Right cardiac atrium (tissue), 5 donors: ENCODE results near the gene CEACAM18. TPM values are rescaled to one million over a fixed set of nuclear protein-coding genes. Genes with fewer than 3 reads are reported as not detected.
"Not testable (repeated sequence)": the region's sequence is repeated elsewhere in the genome, so short reads cannot be mapped to it uniquely, and the experiment has no call there.

ENCODE experiments used
- ATAC-seq, 2 donors: fragments of 200-7000 bp; cut with Tn5 transposase; one replicate each; pipeline versions ENCODE4 v1.8.0 to v1.9.1; 2020; ENCODE audit warnings: moderate library complexity in 2 of 2, mild to moderate bottlenecking in 1 of 2
- DNase-seq, 3 donors: peaks; one replicate each; pipeline ENCODE4 v3.0.0-alpha.2; 2020
- H3K27ac ChIP-seq: one replicate; pipeline ENCODE4 v1.5.1; 2013; ENCODE audit warnings: mild to moderate bottlenecking, low read length, control low read depth, moderate library complexity
- H3K27me3 ChIP-seq: one replicate; pipeline ENCODE4 v1.6.1; 2013; ENCODE audit not compliant: control insufficient read depth, insufficient read depth
- H3K4me1 ChIP-seq: one replicate; pipeline ENCODE4 v1.6.1; 2013; ENCODE audit warnings: low read length; ENCODE audit not compliant: control insufficient read depth, insufficient read depth
- H3K4me3 ChIP-seq: one replicate; pipeline ENCODE4 v1.5.1; 2013; ENCODE audit warnings: low read length, control low read depth
- H3K9me3 ChIP-seq: one replicate; pipeline ENCODE4 v1.6.1; 2013; ENCODE audit warnings: low read length; ENCODE audit not compliant: control insufficient read depth
- WGBS: extraction: QIAGEN DNeasy Blood & Tissue Kit; methylation state at CpG from one replicate; pipeline ENCODE4 v1.1.7; 2013; 5-methylcytosine and 5-hydroxymethylcytosine counted together
- intact Hi-C, 4 donors: fragments of 100-400 bp; cut with DNase I; formaldehyde crosslinking; loops; one replicate each; pipeline versions ENCODE4 v1.11.0 to v1.14.0; 2022 to 2023
- polyA plus RNA-seq: library from polyadenylated mRNA; stranded (reverse); fragments of 200-250 nt; gene quantifications from one replicate; pipeline ENCODE4 v1.2.3, GENCODE V29; 2013
- total RNA-seq, 4 donors: library from RNA; stranded (reverse); fragmentation: NEBNext Ultra II Directional; extraction: Animal tissue kit (Norgen Biotek cat#: 25700); gene quantifications; one replicate each; pipeline ENCODE4 v1.2.1, GENCODE V29; 2021
- donor health status: healthy with polysubstance abuse.
- donor health status: DM: no; HTN: yes; CAD: no.
- donor health status: DM: no; HTN: no; CAD: no.
- donor health status: DM: no; HTN: yes; CAD: no; lungs with severe emphysema.
- donor health status: DM: yes; HTN: yes; CAD: no.

CEACAM18 gene
- total and polyA plus RNA-seq, 5 donors: not detected

DNA sequence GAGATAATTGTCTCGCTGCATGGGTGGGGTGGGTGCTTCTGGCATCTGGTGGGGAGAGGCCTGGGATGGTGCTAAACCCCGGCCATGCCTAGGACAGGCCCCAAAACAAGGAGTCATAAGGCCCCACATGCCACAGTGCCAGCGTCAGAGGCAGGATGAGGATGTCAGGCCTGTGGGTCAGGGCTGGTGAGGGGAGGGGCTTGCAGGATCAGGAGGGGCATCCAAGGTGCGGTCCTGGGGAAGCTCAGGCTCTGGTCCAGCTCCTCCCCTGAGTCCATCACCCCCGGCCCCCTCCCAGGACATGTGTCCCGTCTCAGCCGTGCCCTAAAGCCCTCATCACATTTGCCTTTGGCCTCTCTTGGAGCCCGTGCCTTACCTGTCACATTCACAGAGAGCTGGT, 22.6 kb downstream of the CEACAM18 start:
- WGBS: 64% methylated on average over 8 of the region's 8 CpGs

DNA sequence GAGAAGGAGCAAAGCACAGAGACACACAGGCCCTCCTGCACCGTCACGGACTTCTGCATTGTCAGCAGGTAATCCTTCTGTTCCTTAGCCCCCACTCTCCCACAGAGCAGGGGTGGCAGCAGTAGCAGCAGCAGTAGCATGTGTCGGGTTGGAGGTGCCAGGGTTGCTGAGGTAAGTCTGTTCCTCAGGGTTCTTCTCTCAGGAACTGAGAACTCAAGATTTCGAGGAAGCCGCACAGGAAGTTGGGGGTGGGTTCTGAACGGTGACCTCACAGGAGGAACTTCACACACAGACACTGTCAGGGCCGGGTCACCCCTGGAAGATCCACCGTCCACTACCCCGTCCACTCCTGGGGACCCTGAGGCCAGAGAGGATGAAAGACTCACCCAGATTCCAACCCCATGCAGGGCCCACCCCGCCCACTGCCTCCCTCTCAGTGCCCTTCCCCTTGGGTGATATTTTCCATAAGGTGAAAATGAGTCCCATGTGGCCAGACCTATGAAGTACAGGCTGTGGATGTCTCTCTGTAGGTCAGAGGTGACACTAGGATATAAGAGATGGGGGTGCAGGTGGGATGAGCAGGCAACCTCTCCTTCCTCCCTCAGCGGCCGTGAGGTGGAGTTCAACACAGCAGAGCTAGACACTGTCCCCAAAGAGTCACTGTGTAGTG, 23.4 kb downstream of the CEACAM18 start, which contains the start of gene SIGLEC12:
TSS of gene SIGLEC12 (minus strand) at position 207 of the 670 bp plus-strand sequence. CDS start at position 140, 67 bp downstream.
- H3K9me3 ChIP-seq: no peaks in the 10 kb centered on the region
- no peaks in the 10 kb centered on the region for H3K4me1 ChIP-seq
- no peaks in the 10 kb centered on the region for H3K27me3 ChIP-seq
- ATAC-seq (peak; percentile 42 to 44), DNase-seq (peak; percentile 27 to 69 (median 62))
- no peak within 1 kb of the TSS for H3K27ac ChIP-seq
- H3K4me3 ChIP-seq: no peak within 1 kb of the TSS
- WGBS: 63% methylated on average over 12 of the region's 12 CpGs
- intact Hi-C loops: no loop called here

More for the DNA sequence above, 22.6 kb downstream of the CEACAM18 start:
- H3K4me3 ChIP-seq, H3K4me1 ChIP-seq, intact Hi-C loops, H3K9me3 ChIP-seq, H3K27me3 ChIP-seq, H3K27ac ChIP-seq, DNase-seq: not testable (repeated sequence)
- ATAC-seq: peak in 1 of 2 donors; percentile 12

DNA sequence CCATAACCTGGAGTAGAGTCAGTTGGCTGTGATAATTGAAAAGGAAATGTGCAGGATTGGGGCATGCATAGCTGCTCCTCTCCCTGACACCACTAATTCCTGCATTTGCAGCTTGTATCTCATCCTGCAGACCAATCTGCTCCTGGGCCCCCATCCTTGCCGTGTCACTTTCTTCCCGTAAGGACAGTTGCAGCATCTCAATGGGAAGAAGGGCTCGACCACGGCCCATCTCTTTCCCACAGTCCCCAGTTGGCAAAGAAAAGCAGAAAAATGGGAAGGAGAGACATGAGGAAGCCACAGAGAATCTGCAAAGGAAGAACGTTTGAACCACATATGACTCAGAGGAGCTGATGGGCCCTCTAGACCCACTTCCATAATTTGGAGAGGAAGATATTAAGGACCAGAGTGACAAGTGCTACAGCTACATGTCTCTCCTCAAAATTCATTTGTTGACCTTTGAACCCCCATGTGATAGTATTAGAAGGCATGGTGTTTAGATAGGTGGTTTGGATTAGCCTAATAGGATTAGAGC, 25.0 kb downstream of the CEACAM18 start:
- Histone ChIP-seq H3K4me3 (no peak overlapping the region), H3K27ac (no peak overlapping the region), H3K27me3 (no peaks in the 10 kb centered on the region), H3K4me1 (no peaks in the 10 kb centered on the region), H3K9me3 (no peaks in the 10 kb centered on the region)
- intact Hi-C loops: no loop called here
- 76% methylated on average over 5 of the region's 5 CpGs for WGBS
- ATAC-seq (no peak), DNase-seq (no peak)

DNA sequence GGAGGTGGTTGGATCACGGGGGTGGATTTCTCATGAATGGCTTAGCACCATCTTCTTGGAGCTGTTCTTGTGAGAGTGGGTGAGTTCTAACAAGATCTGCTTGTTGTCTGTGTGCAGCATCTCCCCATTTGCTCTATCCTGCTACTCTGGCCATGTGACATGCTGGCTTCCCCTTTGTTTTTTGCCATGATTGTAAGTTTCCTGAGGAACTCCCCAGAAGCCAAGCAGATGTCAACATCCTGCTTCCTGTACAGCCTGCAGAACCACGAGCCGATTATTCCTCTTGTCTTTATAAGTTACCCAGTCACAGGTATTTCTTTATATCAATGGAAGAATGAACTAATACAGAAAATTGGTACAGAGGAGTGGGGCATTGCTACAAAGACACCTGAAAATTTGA, 25.6 kb downstream of the CEACAM18 start:
- Histone ChIP-seq H3K27ac (no peak overlapping the region), H3K27me3 (no peaks in the 10 kb centered on the region)
- 48% methylated on average over 3 of the region's 3 CpGs for WGBS

DNA sequence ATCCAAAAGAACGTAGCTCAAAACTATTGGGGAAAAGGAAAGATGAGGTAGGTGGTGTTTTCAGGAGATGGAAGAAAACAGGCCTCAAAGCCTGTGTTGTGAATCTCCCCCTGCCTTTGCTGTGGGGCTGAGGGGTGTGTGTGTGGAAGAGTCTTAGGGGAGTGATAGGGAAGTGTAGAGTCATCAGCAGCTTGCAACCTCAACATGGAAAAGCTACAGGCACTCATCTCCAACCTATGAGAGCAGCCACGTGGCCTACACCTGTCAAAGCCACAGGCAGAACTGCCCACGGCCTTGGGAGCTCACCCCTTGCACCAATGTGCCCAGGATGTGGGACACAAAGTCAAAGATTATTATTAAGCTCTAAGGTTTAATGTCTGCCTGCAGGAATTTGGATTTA, 27.6 kb downstream of the CEACAM18 start:
- 34% methylated on average over 3 of the region's 3 CpGs for WGBS
- H3K27ac ChIP-seq: no peak overlapping the region
- H3K4me1 ChIP-seq: no peaks in the 10 kb centered on the region
- intact Hi-C loops: no loop called here
- H3K27me3 ChIP-seq: no peaks in the 10 kb centered on the region
- ATAC-seq: no peak
- no peak for DNase-seq
- H3K9me3 ChIP-seq: no peaks in the 10 kb centered on the region
- H3K4me3 ChIP-seq: no peak overlapping the region

More for the DNA sequence above, 25.6 kb downstream of the CEACAM18 start:
- ATAC-seq: no peak
- DNase-seq: no peak
- intact Hi-C loops: no loop called here
- no peaks in the 10 kb centered on the region for H3K4me1 ChIP-seq
- H3K9me3 ChIP-seq: no peaks in the 10 kb centered on the region
- no peak overlapping the region for H3K4me3 ChIP-seq

DNA sequence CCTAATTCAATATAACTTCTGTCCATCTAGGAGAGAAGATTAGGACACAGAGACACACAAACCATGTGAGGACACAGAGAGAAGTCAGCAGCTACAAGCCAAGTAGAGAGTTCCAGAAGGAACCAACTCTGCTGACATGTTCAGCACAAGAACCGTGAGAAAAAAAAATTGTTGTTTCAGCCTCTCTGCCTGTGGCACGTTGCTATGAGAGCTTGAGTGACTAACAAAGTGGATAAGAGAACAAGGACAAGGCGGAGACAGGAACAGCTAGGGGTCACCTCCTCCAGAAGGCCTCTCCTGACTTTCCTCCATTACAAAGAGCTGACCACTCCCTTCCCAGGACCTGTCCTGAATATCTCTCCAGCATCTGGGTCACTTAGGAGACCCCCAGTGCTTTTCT, 28.9 kb downstream of the CEACAM18 start:
- H3K4me1 ChIP-seq: no peaks in the 10 kb centered on the region
- H3K4me3 ChIP-seq: no peak overlapping the region
- DNase-seq (no peak), ATAC-seq (peak in 1 of 2 donors; percentile 45)
- no peak overlapping the region for H3K27ac ChIP-seq
- H3K9me3 ChIP-seq: no peaks in the 10 kb centered on the region
- intact Hi-C loops: no loop called here
- WGBS: 48% methylated on average over 3 of the region's 3 CpGs
- H3K27me3 ChIP-seq: no peaks in the 10 kb centered on the region

DNA sequence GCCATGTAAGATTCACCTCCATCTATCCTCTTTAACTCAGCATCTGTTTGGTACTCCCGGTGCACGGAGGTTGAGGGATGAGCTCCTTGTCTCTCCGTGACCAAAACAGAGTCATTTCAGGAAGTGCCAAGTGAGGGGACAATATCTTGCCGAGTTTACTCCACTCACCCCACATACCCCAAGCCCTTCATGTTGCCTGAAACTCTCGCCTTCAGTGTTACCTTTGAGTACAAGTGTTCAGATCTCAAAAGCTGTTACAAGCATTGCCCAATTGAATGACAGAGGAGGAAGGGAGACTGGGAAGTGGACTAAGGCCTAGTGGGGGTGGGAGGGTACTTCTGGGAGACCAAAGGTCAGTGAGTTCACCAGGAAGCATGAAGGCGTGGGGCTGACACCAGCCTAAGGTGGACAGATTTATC, 29.3 kb downstream of the CEACAM18 start:
- no peaks in the 10 kb centered on the region for H3K27me3 ChIP-seq
- H3K27ac ChIP-seq: no peak overlapping the region
- 61% methylated on average over 6 of the region's 6 CpGs for WGBS
- no peaks in the 10 kb centered on the region for H3K4me1 ChIP-seq
- intact Hi-C loops: no loop called here
- no peaks in the 10 kb centered on the region for H3K9me3 ChIP-seq
- no peak overlapping the region for H3K4me3 ChIP-seq
- ATAC-seq: peak in 1 of 2 donors; percentile 55
- DNase-seq: no peak

DNA sequence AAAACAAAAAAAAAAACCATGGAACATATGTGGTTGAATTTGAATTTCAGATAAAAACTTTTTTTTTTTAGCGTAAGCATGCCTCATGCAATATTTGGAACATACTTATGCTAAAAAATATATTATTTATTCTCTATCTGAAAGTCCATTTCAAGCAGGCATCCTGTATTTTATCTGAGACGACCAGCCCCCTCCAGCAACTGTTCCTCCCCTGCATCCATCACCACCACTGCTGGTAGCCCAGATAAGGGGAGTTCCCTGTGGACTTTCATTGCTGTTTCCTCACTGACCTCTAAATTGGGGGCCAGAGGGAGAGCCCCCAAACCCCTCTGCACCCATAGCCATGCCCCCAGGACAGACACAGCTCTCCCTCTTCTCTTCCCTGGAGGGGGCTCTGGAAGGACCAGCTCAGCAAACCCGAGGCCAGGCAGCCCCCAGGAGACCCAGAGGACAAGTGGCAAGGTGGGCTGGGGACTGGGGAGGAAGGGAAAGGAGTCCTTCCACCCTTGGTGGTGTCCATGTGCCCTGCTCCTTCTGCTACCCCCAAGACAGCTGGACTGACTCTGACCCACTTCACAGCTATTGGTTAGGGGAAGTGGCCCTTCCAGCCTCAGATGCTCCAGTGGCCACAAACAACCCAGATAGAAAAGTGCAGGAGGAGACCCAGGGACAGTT, 29.9 kb downstream of the CEACAM18 start:
- no peak overlapping the region for H3K4me3 ChIP-seq
- ATAC-seq (peak in 1 of 2 donors; percentile 19), DNase-seq (no peak)
- H3K27me3 ChIP-seq: peaks cover 2% of the 10 kb centered on the region
- intact Hi-C loops: no loop called here
- no peaks in the 10 kb centered on the region for H3K9me3 ChIP-seq
- H3K4me1 ChIP-seq: no peaks in the 10 kb centered on the region
- 35% methylated on average over 3 of the region's 3 CpGs for WGBS
- no peak overlapping the region for H3K27ac ChIP-seq

DNA sequence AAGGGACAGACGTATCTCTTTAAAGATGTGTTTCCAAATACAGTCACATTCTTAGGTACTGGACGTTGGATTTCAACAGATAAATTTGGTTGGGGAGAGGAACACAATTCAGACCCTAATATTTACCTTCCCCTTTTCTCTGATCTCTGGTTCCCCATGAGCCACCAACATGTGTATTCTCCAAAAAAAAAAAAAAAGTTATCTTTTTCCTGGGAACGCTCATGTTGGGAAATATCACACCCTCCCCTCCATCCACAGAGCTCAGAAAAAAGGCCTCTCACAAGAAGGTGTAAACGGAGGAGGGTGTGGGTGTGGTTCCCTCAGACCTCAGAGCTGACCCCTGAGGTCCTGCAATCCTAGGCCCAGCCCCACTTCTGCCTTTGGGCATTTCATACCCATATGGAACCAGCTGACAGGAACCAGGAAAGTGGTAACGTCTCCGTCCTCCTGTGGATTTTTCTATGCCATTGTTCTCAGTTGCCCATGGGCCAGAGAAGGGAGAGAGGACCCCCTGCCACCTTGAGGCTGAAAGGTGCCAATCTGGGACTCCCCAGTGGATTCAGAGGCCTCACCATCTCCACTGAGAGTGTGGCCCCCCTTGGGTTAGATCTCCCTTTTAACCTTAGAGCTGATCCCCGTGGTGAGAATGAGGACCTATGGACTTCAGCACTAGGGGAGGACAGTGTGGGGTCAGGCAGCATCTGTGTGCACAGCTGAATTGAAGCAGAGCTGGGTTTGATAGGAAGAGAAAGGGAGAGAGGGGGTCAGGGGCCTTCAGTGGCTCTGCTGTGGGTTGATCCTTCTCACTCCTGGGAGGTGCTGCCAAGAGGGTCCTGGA, 31.7 kb downstream of the CEACAM18 start:
- intact Hi-C loops: no loop called here
- no peak overlapping the region for H3K27ac ChIP-seq
- ATAC-seq (no peak), DNase-seq (no peak)
- no peak overlapping the region for H3K4me3 ChIP-seq
- peaks cover 2% of the 10 kb centered on the region for H3K27me3 ChIP-seq
- WGBS: 45% methylated on average over 7 of the region's 7 CpGs
- no peaks in the 10 kb centered on the region for H3K9me3 ChIP-seq
- no peaks in the 10 kb centered on the region for H3K4me1 ChIP-seq

DNA sequence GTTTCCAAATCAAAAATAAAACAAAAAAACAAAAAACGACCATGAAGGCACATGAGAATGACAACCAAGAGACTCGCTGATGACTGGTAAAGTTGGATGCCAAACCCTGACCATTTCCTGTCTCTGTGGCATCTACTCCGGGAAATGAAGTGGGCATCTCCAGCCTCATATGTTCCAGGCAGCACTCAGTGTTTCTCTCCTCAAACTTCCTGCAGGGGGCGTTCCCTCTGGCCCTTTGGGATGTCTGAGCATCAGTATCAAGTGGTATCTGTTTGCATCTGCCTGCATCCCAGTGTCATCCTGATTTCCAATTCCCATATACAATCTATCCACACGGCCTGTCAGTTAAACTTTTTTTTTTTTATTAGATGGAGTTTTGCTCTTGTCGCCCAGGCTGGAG, 33.0 kb downstream of the CEACAM18 start:
- Histone ChIP-seq H3K9me3 (no peaks in the 10 kb centered on the region), H3K27me3 (peaks cover 2% of the 10 kb centered on the region), H3K27ac (no peak overlapping the region), H3K4me3 (no peak overlapping the region), H3K4me1 (no peaks in the 10 kb centered on the region)
- 13% methylated on average over 6 of the region's 6 CpGs for WGBS
- DNase-seq: no peak
- intact Hi-C loops: no loop called here
- no peak for ATAC-seq

DNA sequence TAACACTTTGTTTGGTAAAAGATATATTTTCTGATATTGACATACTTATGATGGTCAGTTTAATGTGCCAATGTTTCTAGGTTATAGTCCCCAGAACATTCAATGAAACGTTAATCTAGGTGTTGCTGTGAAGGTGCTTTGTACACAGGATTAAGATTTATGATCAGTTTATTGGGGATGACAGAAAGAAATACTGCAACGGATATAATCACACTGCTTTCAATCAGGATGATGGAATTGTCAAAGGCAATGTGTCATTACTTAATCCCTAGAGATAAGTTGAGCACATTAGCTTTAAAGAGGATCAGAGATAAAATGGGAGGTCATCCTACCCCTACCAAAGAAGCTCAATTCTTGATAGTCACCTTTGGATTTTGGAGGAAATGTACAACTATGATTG, 35.6 kb downstream of the CEACAM18 start:
- Histone ChIP-seq H3K9me3 (no peaks in the 10 kb centered on the region), H3K27ac (no peak overlapping the region), H3K27me3 (peaks cover 2% of the 10 kb centered on the region), H3K4me1 (no peaks in the 10 kb centered on the region), H3K4me3 (no peak overlapping the region)
- intact Hi-C loops: no loop called here
- ATAC-seq (no peak), DNase-seq (no peak)
- WGBS: 39% methylated on average over 2 of the region's 2 CpGs
